Kidney (tissue), 14 donors: ENCODE data around the gene MICAL2. TPM values are rescaled to one million over a fixed set of nuclear protein-coding genes. Genes with fewer than 3 reads are reported as not detected.

Experiments
- DNase-seq, 5 donors: peaks; one replicate each; pipeline ENCODE4 v3.0.0-alpha.2; 2013 to 2020
- FAIRE-seq: peaks from 2 replicates; lab custom pipeline; 2012; peaks lifted over from hg19 to GRCh38; lab: Jason Lieb, UNC
- H3K27ac ChIP-seq, 2 donors: one replicate each; pipeline ENCODE4 v1.7.0; 2013; ENCODE audit warnings: low read depth in 2 of 2, low read length in 2 of 2, inconsistent platforms in 1 of 2
- H3K27me3 ChIP-seq: one replicate; pipeline ENCODE4 v1.7.1; 2013; ENCODE audit warnings: low read length, inconsistent platforms; ENCODE audit not compliant: control insufficient read depth, insufficient read depth
- H3K36me3 ChIP-seq, 3 donors: one replicate each; pipeline versions ENCODE4 v1.7.0 to v1.7.1; 2013; ENCODE audit warnings: low read length in 3 of 3, control low read depth in 1 of 3, inconsistent platforms in 1 of 3; ENCODE audit not compliant: insufficient read depth in 3 of 3, control insufficient read depth in 2 of 3
- H3K4me1 ChIP-seq, 3 donors: one replicate each; pipeline versions ENCODE4 v1.7.0 to v1.7.1; 2013; ENCODE audit warnings: low read length in 3 of 3, inconsistent platforms in 1 of 3, low read depth in 1 of 3; ENCODE audit not compliant: control insufficient read depth in 2 of 3, insufficient read depth in 2 of 3
- H3K4me3 ChIP-seq, 3 donors: one replicate each; pipeline versions ENCODE4 v1.7.0 to v1.8.1; 2013; ENCODE audit warnings: low read length in 3 of 3, control low read depth in 1 of 3, inconsistent platforms in 1 of 3
- H3K9ac ChIP-seq, 3 donors: one replicate each; pipeline versions ENCODE4 v1.7.0 to v1.7.1; 2013; ENCODE audit warnings: low read length in 3 of 3, control low read depth in 1 of 3, inconsistent platforms in 1 of 3
- H3K9me3 ChIP-seq, 3 donors: one replicate each; pipeline versions ENCODE4 v1.7.0 to v1.7.1; 2013; ENCODE audit warnings: low read length in 3 of 3, control low read depth in 1 of 3, inconsistent platforms in 1 of 3; ENCODE audit not compliant: control insufficient read depth in 2 of 3, insufficient read depth in 1 of 3
- intact Hi-C: fragments of 100-400 bp; cut with DNase I; formaldehyde crosslinking; loops from one replicate; pipeline ENCODE4 v1.11.1; 2022
- polyA plus RNA-seq: library from polyadenylated mRNA; stranded (reverse); fragments of 350-450 nt; fragmentation: Illumina TruSeq; extraction: RNeasy Lipid Tissue Mini Kit (QIAGEN cat#74804); gene quantifications from one replicate; pipeline ENCODE4 v1.2.3, GENCODE V29; 2014; ENCODE audit warnings: low read depth, low replicate concordance; ENCODE audit not compliant: insufficient read depth
- total RNA-seq: library from RNA; stranded (reverse); fragmentation: NEBNext Ultra II Directional; extraction: Animal tissue kit (Norgen Biotek cat#: 25700); gene quantifications from one replicate; pipeline ENCODE4 v1.2.1, GENCODE V29; 2021
- TF ChIP-seq, protein P1 (sequence below): IDR thresholded peaks from 3 replicates; pipeline ENCODE4 v1.5.1; 2012; ENCODE audit warnings: mild to moderate bottlenecking, moderate library complexity, borderline replicate concordance; ENCODE audit not compliant: insufficient read depth; ENCODE audit errors: extremely low read depth
- donor health status: control.
- donor health status: control.
- donor health status: control.
- donor health status: control.
- donor health status: control.
- donor health status: DM: yes; HTN: yes; CAD: no.
- donor health status: Normal renal cell carcinoma (clear cell type).

MICAL2 gene
- total and polyA plus RNA-seq, 2 donors from 2014 or later: 7.8 to 64.5 TPM

GRCh38 chr11:12124306-12124705 is 13.9 kb downstream of the MICAL2 start:
- H3K4me1 ChIP-seq: no peaks in the 10 kb centered on the region
- H3K9ac ChIP-seq: no peak overlapping the region
- intact Hi-C loops: no loop called here
- no peak overlapping the region for H3K27ac ChIP-seq
- TF ChIP-seq, protein P1, sequence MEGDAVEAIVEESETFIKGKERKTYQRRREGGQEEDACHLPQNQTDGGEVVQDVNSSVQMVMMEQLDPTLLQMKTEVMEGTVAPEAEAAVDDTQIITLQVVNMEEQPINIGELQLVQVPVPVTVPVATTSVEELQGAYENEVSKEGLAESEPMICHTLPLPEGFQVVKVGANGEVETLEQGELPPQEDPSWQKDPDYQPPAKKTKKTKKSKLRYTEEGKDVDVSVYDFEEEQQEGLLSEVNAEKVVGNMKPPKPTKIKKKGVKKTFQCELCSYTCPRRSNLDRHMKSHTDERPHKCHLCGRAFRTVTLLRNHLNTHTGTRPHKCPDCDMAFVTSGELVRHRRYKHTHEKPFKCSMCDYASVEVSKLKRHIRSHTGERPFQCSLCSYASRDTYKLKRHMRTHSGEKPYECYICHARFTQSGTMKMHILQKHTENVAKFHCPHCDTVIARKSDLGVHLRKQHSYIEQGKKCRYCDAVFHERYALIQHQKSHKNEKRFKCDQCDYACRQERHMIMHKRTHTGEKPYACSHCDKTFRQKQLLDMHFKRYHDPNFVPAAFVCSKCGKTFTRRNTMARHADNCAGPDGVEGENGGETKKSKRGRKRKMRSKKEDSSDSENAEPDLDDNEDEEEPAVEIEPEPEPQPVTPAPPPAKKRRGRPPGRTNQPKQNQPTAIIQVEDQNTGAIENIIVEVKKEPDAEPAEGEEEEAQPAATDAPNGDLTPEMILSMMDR: no peak
- FAIRE-seq (no peak), DNase-seq (no peak)
- no peaks in the 10 kb centered on the region for H3K27me3 ChIP-seq
- no peaks in the 10 kb centered on the region for H3K9me3 ChIP-seq
- H3K36me3 ChIP-seq: no peaks in the 10 kb centered on the region
- no peak overlapping the region for H3K4me3 ChIP-seq

- TF ChIP-seq, protein P1: no peak
- H3K27me3 ChIP-seq: no peaks in the 10 kb centered on the region
- no peak overlapping the region for H3K9ac ChIP-seq
- intact Hi-C loops: no loop called here
- no peaks in the 10 kb centered on the region for H3K36me3 ChIP-seq
- H3K4me3 ChIP-seq: no peak overlapping the region
- no peak for FAIRE-seq
- no peak for DNase-seq
- no peak overlapping the region for H3K27ac ChIP-seq
- no peaks in the 10 kb centered on the region for H3K9me3 ChIP-seq
- H3K4me1 ChIP-seq: no peaks in the 10 kb centered on the region
Measured at GRCh38 chr11:12125609-12126149, 15.3 kb downstream of the MICAL2 start.

DNA sequence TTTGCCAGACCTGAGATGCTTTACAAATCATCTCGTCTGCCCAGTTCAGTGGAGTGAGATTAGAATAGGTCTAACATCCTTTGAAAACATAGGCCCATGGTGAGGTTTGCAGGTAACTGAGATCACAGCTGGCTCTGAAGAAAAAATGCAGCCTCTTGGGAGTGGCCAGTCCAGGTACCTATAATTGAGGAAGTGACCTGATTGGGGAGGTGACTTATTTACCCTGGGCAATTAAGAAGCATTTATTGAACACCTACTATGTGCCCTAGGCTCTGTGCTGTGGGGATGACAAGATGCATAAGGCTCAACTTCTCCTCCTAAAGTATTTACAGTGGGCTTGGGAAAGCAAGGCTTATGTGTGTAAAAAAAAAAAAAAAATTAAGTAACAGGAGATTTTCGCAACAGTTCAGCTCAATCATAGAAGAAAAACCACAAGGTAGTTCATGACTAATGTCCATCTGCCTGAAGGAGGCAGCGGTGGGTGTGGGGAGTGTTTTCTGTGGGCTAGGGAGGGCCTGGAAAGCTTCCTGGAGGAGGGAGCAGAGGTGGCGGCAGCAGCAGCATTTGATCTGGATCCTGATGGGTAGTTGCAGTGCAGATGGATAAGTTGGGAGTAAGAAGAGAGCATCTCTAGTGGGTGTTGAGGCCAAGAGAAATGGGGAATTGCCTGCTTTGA is 16.1 kb downstream of the MICAL2 start:
- Histone ChIP-seq H3K4me1 (no peaks in the 10 kb centered on the region), H3K9ac (no peak overlapping the region), H3K9me3 (no peaks in the 10 kb centered on the region), H3K4me3 (no peak overlapping the region), H3K27me3 (no peaks in the 10 kb centered on the region), H3K27ac (no peak overlapping the region), H3K36me3 (no peaks in the 10 kb centered on the region)
- FAIRE-seq (no peak), DNase-seq (no peak)
- intact Hi-C loops: no loop called here
- TF ChIP-seq, protein P1: no peak
